Activated B cell treated with CpG ODN at 0.5 μM for 24 hours (primary cell): ENCODE data around the gene CTIF. TPM values are rescaled to one million over a fixed set of nuclear protein-coding genes. Genes with fewer than 3 reads are reported as not detected.

Source experiments
- ATAC-seq: fragments of 200-7000 bp; cut with Tn5 transposase; one replicate; pipeline ENCODE4 v1.10.0; 2021; ENCODE audit warnings: low read depth, mild to moderate bottlenecking, moderate library complexity
- CTCF ChIA-PET: fragments of 350-600 bp; sonication (Branson Sonifier 250); formaldehyde crosslinking; loops from one replicate; lab custom pipeline; 2021; ENCODE audit warnings: antibody characterized with exemption; lab: Charles Lee
- POLR2A ChIA-PET: fragments of 350-600 bp; sonication (Branson Sonifier 250); formaldehyde crosslinking; loops from one replicate; lab custom pipeline; 2021; ENCODE audit warnings: antibody characterized with exemption; lab: Charles Lee
- DNase-seq: peaks from one replicate; pipeline ENCODE4 v3.0.0; 2022
- H3K27ac Mint-ChIP-seq: one replicate; pipeline ENCODE4 v1.8.0; 2020; ENCODE audit warnings: mixed read lengths
- H3K27me3 Mint-ChIP-seq: one replicate; pipeline ENCODE4 v1.8.0; 2021; ENCODE audit warnings: mixed read lengths
- H3K36me3 Mint-ChIP-seq: one replicate; pipeline ENCODE4 v1.8.0; 2021; ENCODE audit warnings: low read depth, mixed read lengths
- H3K4me1 Mint-ChIP-seq: one replicate; pipeline ENCODE4 v1.8.0; 2021; ENCODE audit warnings: mixed read lengths
- H3K4me3 Mint-ChIP-seq: one replicate; pipeline ENCODE4 v1.8.0; 2020; ENCODE audit warnings: mild to moderate bottlenecking, mixed read lengths
- H3K9me3 Mint-ChIP-seq: one replicate; pipeline ENCODE4 v1.8.0; 2020; ENCODE audit warnings: mixed read lengths
- CTCF ChIP-seq: fragments of 200-600 bp; IDR thresholded peaks from one replicate; pipeline ENCODE4 v1.8.0; 2022; ENCODE audit warnings: antibody characterized with exemption, mild to moderate bottlenecking
- intact Hi-C: fragments of 100-400 bp; cut with micrococcal nuclease; formaldehyde crosslinking; loops from one replicate; pipeline ENCODE4 v1.15.1; 2024
- total RNA-seq: library from RNA; stranded (reverse); gene quantifications from 2 replicates; pipeline ENCODE4 v1.2.3, GENCODE V29; 2022

CTIF gene
- total RNA-seq, 1 donor from 2014 or later = 9.3 TPM

GRCh38 chr18:48668466-48669179, 129.8 kb downstream of the CTIF start:
- intact Hi-C loops = loop anchor here (2.0 kb wide), 1 partner anchor 284 kb away; no protein-coding TSS in a partner anchor
- POLR2A ChIA-PET = no interaction called here
- Mint-ChIP-seq H3K4me1 (peaks cover 22% of the 10 kb centered on the region), H3K36me3 (peaks cover 20% of the 10 kb centered on the region), H3K9me3 (peaks cover 11% of the 10 kb centered on the region), H3K27ac (peak overlapping the region; percentile 24), H3K27me3 (no peaks in the 10 kb centered on the region), H3K4me3 (no peak overlapping the region)
- no peak for DNase-seq
- no peak for ATAC-seq
- TF ChIP-seq CTCF = no peak
- CTCF ChIA-PET = interaction anchor here (0.7 kb wide), 1 partner anchor 46 kb away, joined by 4 read pairs; no protein-coding TSS in a partner anchor

- no peak overlapping the region for H3K27ac Mint-ChIP-seq
- ChIA-PET CTCF (no interaction called here), POLR2A (no interaction called here)
- intact Hi-C loops = loop anchor here (2.0 kb wide), 1 partner anchor 284 kb away; no protein-coding TSS in a partner anchor
- H3K4me3 Mint-ChIP-seq = no peak overlapping the region
- no peak for ATAC-seq
- DNase-seq = no peak
- H3K36me3 Mint-ChIP-seq = peaks cover 20% of the 10 kb centered on the region
- peaks cover 11% of the 10 kb centered on the region for H3K9me3 Mint-ChIP-seq
- H3K27me3 Mint-ChIP-seq = no peaks in the 10 kb centered on the region
- TF ChIP-seq CTCF = no peak
- peaks cover 22% of the 10 kb centered on the region for H3K4me1 Mint-ChIP-seq
These were observed 130.4 kb downstream of the CTIF start for GRCh38 chr18:48669180-48669675.

DNA sequence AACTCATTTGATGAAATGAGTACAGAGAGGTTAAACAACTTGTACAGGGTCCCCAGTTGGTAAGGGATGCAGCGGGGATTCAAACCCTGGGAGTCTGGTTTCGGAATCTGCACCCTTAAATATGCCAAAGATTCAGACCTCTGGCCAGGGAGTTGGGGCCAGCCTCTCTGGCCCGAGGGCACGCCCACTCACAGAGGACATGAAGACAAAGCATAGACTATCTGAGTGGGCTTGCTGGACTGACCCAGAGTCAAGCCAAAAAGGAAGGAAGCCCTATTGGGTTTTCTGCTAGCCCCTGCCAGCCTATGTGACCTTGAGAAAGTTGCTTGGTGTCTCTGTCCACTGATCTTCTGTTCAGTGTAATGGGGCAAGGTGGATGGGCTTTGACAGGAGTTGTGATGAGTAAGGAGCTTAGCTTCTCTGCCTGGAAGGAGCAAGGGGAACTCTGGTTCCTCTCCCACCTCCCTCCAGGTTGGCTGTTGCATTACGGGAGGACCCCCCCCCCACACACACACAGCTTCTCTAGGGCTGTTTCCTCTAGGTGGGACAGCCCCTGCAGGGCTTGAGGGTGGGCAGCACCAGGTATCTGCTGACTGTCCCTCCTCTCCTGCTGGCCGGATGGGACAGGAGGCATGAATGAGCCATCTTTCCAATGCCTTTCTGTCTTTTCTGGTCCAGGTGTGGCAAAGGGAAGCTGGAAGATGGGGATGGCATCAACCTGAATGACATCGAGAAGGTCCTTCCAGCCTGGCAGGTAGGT, 131.3 kb downstream of the CTIF start:
- no peaks in the 10 kb centered on the region for H3K27me3 Mint-ChIP-seq
- POLR2A ChIA-PET = no interaction called here
- no peak for ATAC-seq
- H3K4me1 Mint-ChIP-seq = peaks cover 22% of the 10 kb centered on the region
- no peak for DNase-seq
- no peak for TF ChIP-seq CTCF
- H3K27ac Mint-ChIP-seq = no peak overlapping the region
- CTCF ChIA-PET = no interaction called here
- peaks cover 20% of the 10 kb centered on the region for H3K36me3 Mint-ChIP-seq
- no peak overlapping the region for H3K4me3 Mint-ChIP-seq
- peaks cover 11% of the 10 kb centered on the region for H3K9me3 Mint-ChIP-seq
- intact Hi-C loops = loop anchor here (2.0 to 10.0 kb wide), 2 partner anchors 283 to 1525 kb away; partner anchors contain the start of gene MYO5B

GRCh38 chr18:48670751-48671560, 132.1 kb downstream of the CTIF start:
- H3K9me3 Mint-ChIP-seq = peaks cover 7% of the 10 kb centered on the region
- ChIA-PET POLR2A (no interaction called here), CTCF (interaction anchor here (0.8 kb wide), 1 partner anchor 508 kb away, joined by 3 read pairs; no protein-coding TSS in a partner anchor)
- peaks cover 14% of the 10 kb centered on the region for H3K36me3 Mint-ChIP-seq
- H3K4me3 Mint-ChIP-seq = no peak overlapping the region
- TF ChIP-seq CTCF = no peak
- H3K27ac Mint-ChIP-seq = no peak overlapping the region
- intact Hi-C loops = loop anchor here (10.0 kb wide), 1 partner anchor 1524 kb away; the partner anchor contains the start of gene MYO5B
- H3K27me3 Mint-ChIP-seq = no peaks in the 10 kb centered on the region
- DNase-seq = no peak
- peaks cover 25% of the 10 kb centered on the region for H3K4me1 Mint-ChIP-seq
- ATAC-seq = no peak
